Neural cell (in vitro differentiated cells): ENCODE results near the gene TRERF1. TPM values are rescaled to one million over a fixed set of nuclear protein-coding genes. Genes with fewer than 3 reads are reported as not detected.

Experiments used
- H2AFZ ChIP-seq: fragments of 200-600, 300-800 bp; sonication (generic), shearing (Covaris generic); 2 replicates; pipeline ENCODE4 v1.6.0; 2014; ENCODE audit warnings: low read depth, mild to moderate bottlenecking, antibody characterized with exemption, low read length, moderate library complexity
- H3F3A ChIP-seq: fragments of 200-600 bp; shearing (Covaris generic); 2 replicates; pipeline ENCODE4 v1.6.1; 2016; ENCODE audit warnings: mild to moderate bottlenecking, moderate library complexity, mixed read lengths, antibody characterized with exemption, low read length; ENCODE audit not compliant: insufficient read depth, poor library complexity, severe bottlenecking
- H3K27ac ChIP-seq: fragments of 200-600, 300-800 bp; sonication (generic), shearing (Covaris generic); 2 replicates; pipeline ENCODE4 v1.5.1; 2014; ENCODE audit warnings: mild to moderate bottlenecking, low read length, moderate library complexity
- H3K27me3 ChIP-seq: fragments of 300-800, 200-600 bp; sonication (generic), shearing (Covaris generic); 2 replicates; pipeline ENCODE4 v1.6.0; 2014; ENCODE audit warnings: mild to moderate bottlenecking, low read depth, low read length, moderate library complexity; ENCODE audit not compliant: insufficient read depth
- H3K36me3 ChIP-seq: fragments of 300-800, 200-600 bp; sonication (generic), shearing (Covaris generic); 2 replicates; pipeline ENCODE4 v1.5.1; 2014; ENCODE audit warnings: mild to moderate bottlenecking, antibody characterized with exemption, low read length, moderate library complexity; ENCODE audit not compliant: insufficient read depth
- H3K4me2 ChIP-seq: fragments of 300-800, 200-600 bp; sonication (generic), shearing (Covaris generic); 2 replicates; pipeline ENCODE4 v1.6.0; 2014; ENCODE audit warnings: mild to moderate bottlenecking, low read length
- H3K4me3 ChIP-seq: fragments of 300-800, 200-600 bp; sonication (generic), shearing (Covaris generic); 2 replicates; pipeline ENCODE4 v1.5.1; 2014; ENCODE audit warnings: mild to moderate bottlenecking, low read length, moderate library complexity
- H3K79me2 ChIP-seq: fragments of 200-600 bp; shearing (Covaris generic); replicated peaks from 2 replicates; pipeline ENCODE4 v1.6.0; 2014; ENCODE audit warnings: mild to moderate bottlenecking, low read length, moderate library complexity; ENCODE audit not compliant: insufficient read depth
- H3K9ac ChIP-seq: fragments of 300-800, 200-600 bp; sonication (generic), shearing (Covaris generic); 2 replicates; pipeline ENCODE4 v1.6.1; 2016; ENCODE audit warnings: mild to moderate bottlenecking, low read length, mixed read lengths
- H3K9me2 ChIP-seq: fragments of 200-600 bp; shearing (Covaris generic); 2 replicates; pipeline ENCODE4 v1.6.1; 2016; ENCODE audit warnings: mild to moderate bottlenecking, low read length, mixed read lengths; ENCODE audit not compliant: insufficient read depth
- H3K9me3 ChIP-seq: fragments of 200-600, 300-800 bp; sonication (generic), shearing (Covaris generic); 2 replicates; pipeline ENCODE4 v1.6.1; 2016; ENCODE audit warnings: mild to moderate bottlenecking, mixed run types, low read length, moderate library complexity, mixed read lengths
- H4K20me1 ChIP-seq: fragments of 200-600 bp; shearing (Covaris generic); 2 replicates; pipeline ENCODE4 v1.6.1; 2016; ENCODE audit warnings: mild to moderate bottlenecking, mixed run types; ENCODE audit not compliant: insufficient read depth
- CTCF ChIP-seq: fragments of 450-650 bp; IDR thresholded peaks from 2 replicates; pipeline ENCODE4 v1.5.1; 2014; ENCODE audit warnings: antibody characterized with exemption, mild to moderate bottlenecking, moderate library complexity; ENCODE audit not compliant: poor library complexity, severe bottlenecking
- EP300 ChIP-seq: fragments of 450-650 bp; conservative IDR thresholded peaks from 2 replicates; pipeline ENCODE4 v1.6.1; 2014; ENCODE audit warnings: antibody characterized with exemption, mild to moderate bottlenecking, moderate library complexity; ENCODE audit not compliant: poor library complexity, severe bottlenecking
- EZH2 ChIP-seq: fragments of 200-600, 300-800 bp; shearing (Covaris generic), sonication (generic); IDR thresholded peaks from 2 replicates; pipeline ENCODE4 v1.6.1; 2014; ENCODE audit warnings: antibody characterized with exemption, low read length, borderline replicate concordance, mild to moderate bottlenecking; ENCODE audit not compliant: insufficient read depth, poor library complexity, severe bottlenecking
- MXI1 ChIP-seq: fragments of 450-650 bp; conservative IDR thresholded peaks from 2 replicates; pipeline ENCODE4 v1.6.1; 2014; ENCODE audit warnings: antibody characterized with exemption, mild to moderate bottlenecking; ENCODE audit not compliant: poor library complexity, severe bottlenecking
- POLR2AphosphoS5 ChIP-seq: IDR thresholded peaks from 2 replicates; pipeline ENCODE4 v1.6.1; 2012
- RAD21 ChIP-seq: fragments of 450-650 bp; conservative IDR thresholded peaks from 2 replicates; pipeline ENCODE4 v1.6.1; 2014; ENCODE audit warnings: antibody characterized with exemption, mild to moderate bottlenecking, moderate library complexity
- REST ChIP-seq: IDR thresholded peaks from 2 replicates; pipeline ENCODE4 v1.6.1; 2012; ENCODE audit warnings: borderline replicate concordance
- SMC3 ChIP-seq: fragments of 450-650 bp; conservative IDR thresholded peaks from 2 replicates; pipeline ENCODE4 v1.6.1; 2014; ENCODE audit warnings: antibody characterized with exemption, mild to moderate bottlenecking, moderate library complexity; ENCODE audit not compliant: poor library complexity
- TAF1 ChIP-seq: IDR thresholded peaks from 2 replicates; pipeline ENCODE4 v1.6.1; 2012; ENCODE audit warnings: low read depth
- polyA plus RNA-seq: library from polyadenylated mRNA; depleted of rRNA; stranded (reverse); fragments of >200 nt; gene quantifications from 2 replicates; pipeline ENCODE4 v1.2.3, GENCODE V29; 2014

TRERF1 gene
- polyA plus RNA-seq, 1 donor from 2014 or later, result 4.5 TPM

GRCh38 chr6:42378125-42378524, 73.6 kb downstream of the TRERF1 start:
- Histone ChIP-seq H3K27me3 (no peaks in the 10 kb centered on the region), H3K27ac (no peak overlapping the region), H3K9ac (no peak overlapping the region), H3K9me3 (no peaks in the 10 kb centered on the region), H3F3A (no peaks in the 10 kb centered on the region), H3K9me2 (no peaks in the 10 kb centered on the region), H3K4me2 (no peak overlapping the region), H3K4me3 (no peak overlapping the region), H3K79me2 (peaks cover 4% of the 10 kb centered on the region), H4K20me1 (no peaks in the 10 kb centered on the region), H2AFZ (no peak overlapping the region), H3K36me3 (no peaks in the 10 kb centered on the region)
- TF ChIP-seq MXI1, result no peak
- TF ChIP-seq SMC3, result no peak
- TF ChIP-seq REST, result no peak
- TF ChIP-seq POLR2AphosphoS5, result no peak
- TF ChIP-seq TAF1, result no peak
- no peak for TF ChIP-seq EZH2
- no peak for TF ChIP-seq CTCF
- TF ChIP-seq EP300, result no peak
- TF ChIP-seq RAD21, result no peak

- no peak overlapping the region for H3K9ac ChIP-seq
- TF ChIP-seq MXI1 (no peak), RAD21 (no peak), POLR2AphosphoS5 (no peak), REST (no peak), SMC3 (no peak), EZH2 (no peak), EP300 (no peak), CTCF (no peak), TAF1 (no peak)
- no peaks in the 10 kb centered on the region for H3K27me3 ChIP-seq
- no peak overlapping the region for H2AFZ ChIP-seq
- no peaks in the 10 kb centered on the region for H3K36me3 ChIP-seq
- H3K4me2 ChIP-seq, result no peak overlapping the region
- no peaks in the 10 kb centered on the region for H3K9me2 ChIP-seq
- H4K20me1 ChIP-seq, result no peaks in the 10 kb centered on the region
- peaks cover 4% of the 10 kb centered on the region for H3K79me2 ChIP-seq
- H3K27ac ChIP-seq, result no peak overlapping the region
- no peaks in the 10 kb centered on the region for H3K9me3 ChIP-seq
- no peaks in the 10 kb centered on the region for H3F3A ChIP-seq
- H3K4me3 ChIP-seq, result no peak overlapping the region
These were observed 76.6 kb downstream of the TRERF1 start for GRCh38 chr6:42375007-42375635.
